Measurements from ENCODE around the gene FNIP2.

GRCh38 chr4:158949099-158949498, 180.3 kb downstream of the FNIP2 start:
- TF ChIP-seq EZH2 (IDR thresholded peaks at IDR 0.05; ENCODE audit: low read length, missing control alignments) = no peak
- TF ChIP-seq, protein P1, sequence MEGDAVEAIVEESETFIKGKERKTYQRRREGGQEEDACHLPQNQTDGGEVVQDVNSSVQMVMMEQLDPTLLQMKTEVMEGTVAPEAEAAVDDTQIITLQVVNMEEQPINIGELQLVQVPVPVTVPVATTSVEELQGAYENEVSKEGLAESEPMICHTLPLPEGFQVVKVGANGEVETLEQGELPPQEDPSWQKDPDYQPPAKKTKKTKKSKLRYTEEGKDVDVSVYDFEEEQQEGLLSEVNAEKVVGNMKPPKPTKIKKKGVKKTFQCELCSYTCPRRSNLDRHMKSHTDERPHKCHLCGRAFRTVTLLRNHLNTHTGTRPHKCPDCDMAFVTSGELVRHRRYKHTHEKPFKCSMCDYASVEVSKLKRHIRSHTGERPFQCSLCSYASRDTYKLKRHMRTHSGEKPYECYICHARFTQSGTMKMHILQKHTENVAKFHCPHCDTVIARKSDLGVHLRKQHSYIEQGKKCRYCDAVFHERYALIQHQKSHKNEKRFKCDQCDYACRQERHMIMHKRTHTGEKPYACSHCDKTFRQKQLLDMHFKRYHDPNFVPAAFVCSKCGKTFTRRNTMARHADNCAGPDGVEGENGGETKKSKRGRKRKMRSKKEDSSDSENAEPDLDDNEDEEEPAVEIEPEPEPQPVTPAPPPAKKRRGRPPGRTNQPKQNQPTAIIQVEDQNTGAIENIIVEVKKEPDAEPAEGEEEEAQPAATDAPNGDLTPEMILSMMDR (conservative IDR thresholded peaks at IDR 0.05 in 1 of 2, IDR thresholded peaks at IDR 0.05 in 1 of 2; ENCODE audit: low read depth in 1 of 2, low read length in 2 of 2) = no peak
